NCI-H226 (cell line): ENCODE data around the gene SPATC1L.

Experiments used
- DNase-seq: peaks from one replicate; pipeline ENCODE4 v3.0.0-alpha.2; 2015

SPATC1L gene

GRCh38 chr21:46118316-46119143 is 65.7 kb downstream of the SPATC1L start:
- DNase-seq: no peak

- DNase-seq: no peak
Measured at GRCh38 chr21:46117586-46118315, 66.5 kb downstream of the SPATC1L start.

- DNase-seq: peak; percentile 9
Measured at GRCh38 chr21:46116776-46117585, 67.3 kb downstream of the SPATC1L start.

GRCh38 chr21:46116189-46116775 is 68.0 kb downstream of the SPATC1L start:
- no peak for DNase-seq

- DNase-seq: no peak
Measured at GRCh38 chr21:46115441-46116188, 68.6 kb downstream of the SPATC1L start.

- no peak for DNase-seq
Measured at GRCh38 chr21:46114963-46115362, 69.3 kb downstream of the SPATC1L start.

- DNase-seq: no peak
Measured at GRCh38 chr21:46113497-46114176, 70.6 kb downstream of the SPATC1L start.

- DNase-seq: no peak
Measured at GRCh38 chr21:46112725-46113215, 71.5 kb downstream of the SPATC1L start.

GRCh38 chr21:46111857-46112724 is 72.2 kb downstream of the SPATC1L start:
- no peak for DNase-seq

GRCh38 chr21:46111193-46111571 is 73.1 kb downstream of the SPATC1L start:
- no peak for DNase-seq
